GM23338 (cell line): Measurements from ENCODE around the gene GIMAP6. TPM values are rescaled to one million over a fixed set of nuclear protein-coding genes. Genes with fewer than 3 reads are reported as not detected.

Source experiments
- ATAC-seq: fragments of 200-7000 bp; cut with Tn5 transposase; 3 replicates; pipeline ENCODE4 v1.9.1; 2020
- DNase-seq: peaks from one replicate; pipeline ENCODE4 v3.0.0-alpha.2; 2015; ENCODE audit warnings: low spot score
- H2AFZ ChIP-seq: fragments of 200-600 bp; sonication (generic); 2 replicates; pipeline ENCODE4 v1.8.0; 2016; ENCODE audit warnings: antibody characterized with exemption, mild to moderate bottlenecking, moderate library complexity
- H3F3A ChIP-seq: fragments of 200-600 bp; sonication (generic); replicated peaks from 2 replicates; pipeline ENCODE4 v1.8.0; 2017; ENCODE audit warnings: antibody characterized with exemption, mixed run types, low read depth
- H3K27ac ChIP-seq: fragments of 200-600 bp; sonication (generic); 2 replicates; pipeline ENCODE4 v1.6.1; 2016; ENCODE audit warnings: low read depth
- H3K27me3 ChIP-seq: fragments of 200-600 bp; sonication (generic); 2 replicates; pipeline ENCODE4 v1.8.0; 2016; ENCODE audit warnings: mild to moderate bottlenecking, mixed run types, moderate library complexity; ENCODE audit not compliant: insufficient read depth
- H3K36me3 ChIP-seq: fragments of 200-600 bp; sonication (generic); 2 replicates; pipeline ENCODE4 v1.8.0; 2016; ENCODE audit warnings: mild to moderate bottlenecking; ENCODE audit not compliant: insufficient read depth
- H3K4me1 ChIP-seq: fragments of 200-600 bp; sonication (generic); 2 replicates; pipeline ENCODE4 v1.8.0; 2016; ENCODE audit warnings: mild to moderate bottlenecking, moderate library complexity; ENCODE audit not compliant: insufficient read depth
- H3K4me2 ChIP-seq: fragments of 200-600 bp; sonication (generic); 2 replicates; pipeline ENCODE4 v1.7.1; 2017; ENCODE audit warnings: mixed run types
- H3K4me3 ChIP-seq: fragments of 200-600 bp; sonication (generic); 2 replicates; pipeline ENCODE4 v1.6.1; 2016; ENCODE audit warnings: mixed run types
- H3K79me2 ChIP-seq: fragments of 200-600 bp; sonication (generic); replicated peaks from 2 replicates; pipeline ENCODE4 v1.8.0; 2017; ENCODE audit warnings: mild to moderate bottlenecking; ENCODE audit not compliant: insufficient read depth
- H3K9me2 ChIP-seq: fragments of 200-600 bp; sonication (generic); 2 replicates; pipeline ENCODE4 v1.8.0; 2017; ENCODE audit not compliant: insufficient read depth
- H4K20me1 ChIP-seq: fragments of 200-600 bp; sonication (generic); replicated peaks from 2 replicates; pipeline ENCODE4 v1.8.0; 2017; ENCODE audit warnings: mild to moderate bottlenecking; ENCODE audit not compliant: insufficient read depth
- H3K27ac Mint-ChIP-seq: 2 replicates; pipeline ENCODE4 v1.8.0; 2020; ENCODE audit warnings: inconsistent platforms, mild to moderate bottlenecking, moderate library complexity, mixed read lengths
- H3K27me3 Mint-ChIP-seq: 3 replicates; pipeline ENCODE4 v1.8.0; 2022; ENCODE audit warnings: low read depth, mild to moderate bottlenecking, moderate library complexity, mixed read lengths, inconsistent platforms; ENCODE audit not compliant: insufficient read depth, poor library complexity
- H3K36me3 Mint-ChIP-seq: 3 replicates; pipeline ENCODE4 v1.8.0; 2021; ENCODE audit warnings: low read depth, mild to moderate bottlenecking, inconsistent platforms, moderate library complexity, mixed read lengths
- H3K4me1 Mint-ChIP-seq: 3 replicates; pipeline ENCODE4 v1.8.0; 2020; ENCODE audit warnings: mild to moderate bottlenecking, inconsistent platforms, mixed read lengths
- H3K4me3 Mint-ChIP-seq: 3 replicates; pipeline ENCODE4 v1.8.0; 2021; ENCODE audit warnings: moderate library complexity, mild to moderate bottlenecking, inconsistent platforms, mixed read lengths
- H3K9me3 Mint-ChIP-seq: 3 replicates; pipeline ENCODE4 v1.8.0; 2020; ENCODE audit warnings: moderate library complexity, mild to moderate bottlenecking, inconsistent platforms, mixed read lengths
- CREB1 ChIP-seq: fragments of 250-450 bp; sonication (Bioruptor Pico); IDR thresholded peaks from 2 replicates; pipeline ENCODE4 v1.5.0; 2020; ENCODE audit warnings: low read depth, mild to moderate bottlenecking, moderate library complexity
- EZH2 ChIP-seq: fragments of 200-600 bp; sonication (generic); IDR thresholded peaks from one replicate; pipeline ENCODE4 v1.8.0; 2017; ENCODE audit warnings: antibody characterized with exemption, mild to moderate bottlenecking, low read depth; ENCODE audit not compliant: unreplicated experiment
- EZH2phosphoT487 ChIP-seq: fragments of 200-600 bp; sonication (generic); IDR thresholded peaks from one replicate; pipeline ENCODE4 v1.8.1; 2018; ENCODE audit warnings: antibody characterized with exemption; ENCODE audit not compliant: unreplicated experiment
- JUNB ChIP-seq: IDR thresholded peaks from one replicate; pipeline ENCODE4 v1.6.1; 2016; ENCODE audit warnings: antibody characterized with exemption; ENCODE audit not compliant: unreplicated experiment
- NANOG ChIP-seq: IDR thresholded peaks from 2 replicates; pipeline ENCODE4 v1.6.1; 2016; ENCODE audit warnings: antibody characterized with exemption, borderline replicate concordance
- POLR2AphosphoS5 ChIP-seq: IDR thresholded peaks from 2 replicates; pipeline ENCODE4 v1.6.1; 2016; ENCODE audit warnings: antibody characterized with exemption, low read depth
- REST ChIP-seq: IDR thresholded peaks from one replicate; pipeline ENCODE4 v1.6.1; 2018; ENCODE audit warnings: antibody characterized with exemption; ENCODE audit not compliant: unreplicated experiment
- STAT1 ChIP-seq: IDR thresholded peaks from one replicate; pipeline ENCODE4 v1.6.1; 2016; ENCODE audit warnings: antibody characterized with exemption; ENCODE audit not compliant: unreplicated experiment
- ZNF114 ChIP-seq: fragments of 250-450 bp; sonication (Bioruptor Pico); IDR thresholded peaks from 2 replicates; pipeline ENCODE4 v1.5.0; 2020; ENCODE audit warnings: mild to moderate bottlenecking, moderate library complexity
- ZNF331 ChIP-seq: fragments of 250-450 bp; sonication (Bioruptor Pico); IDR thresholded peaks from 2 replicates; pipeline ENCODE4 v1.5.0; 2020; ENCODE audit warnings: low read depth, mild to moderate bottlenecking, moderate library complexity
- ZNF462 ChIP-seq: fragments of 250-450 bp; sonication (Bioruptor Pico); IDR thresholded peaks from 2 replicates; pipeline ENCODE4 v1.5.0; 2020; ENCODE audit warnings: mild to moderate bottlenecking, moderate library complexity
- polyA plus RNA-seq: library from polyadenylated mRNA; unstranded; fragments of >200 nt; fragmentation: Nextera tagmentation; extraction: Ambion mirVana; gene quantifications from 2 replicates; pipeline ENCODE4 v1.2.1, GENCODE V29; 2016
- total RNA-seq: library from RNA; depleted of rRNA; stranded (reverse); fragments of >200 nt; shearing (Covaris generic); gene quantifications from 2 replicates; pipeline ENCODE4 v1.2.3, GENCODE V29; 2014
- TF ChIP-seq, protein P1 (sequence below): IDR thresholded peaks from 2 replicates; pipeline ENCODE4 v1.6.1; 2016; ENCODE audit warnings: antibody characterized with exemption
- TF ChIP-seq, protein P2 (sequence below), 2 experiments: fragments of 200-600 bp in 1 of 2; sonication (generic) in 1 of 2; conservative IDR thresholded peaks; 2 replicates each; pipeline versions ENCODE4 v1.5.1 to v1.6.1; 2016 to 2017; ENCODE audit warnings: antibody characterized with exemption in 2 of 2, low read depth in 2 of 2, mild to moderate bottlenecking in 2 of 2, moderate library complexity in 1 of 2

GIMAP6 gene
- total and polyA plus RNA-seq, 2 experiments from 2014 or later: not detected

DNA sequence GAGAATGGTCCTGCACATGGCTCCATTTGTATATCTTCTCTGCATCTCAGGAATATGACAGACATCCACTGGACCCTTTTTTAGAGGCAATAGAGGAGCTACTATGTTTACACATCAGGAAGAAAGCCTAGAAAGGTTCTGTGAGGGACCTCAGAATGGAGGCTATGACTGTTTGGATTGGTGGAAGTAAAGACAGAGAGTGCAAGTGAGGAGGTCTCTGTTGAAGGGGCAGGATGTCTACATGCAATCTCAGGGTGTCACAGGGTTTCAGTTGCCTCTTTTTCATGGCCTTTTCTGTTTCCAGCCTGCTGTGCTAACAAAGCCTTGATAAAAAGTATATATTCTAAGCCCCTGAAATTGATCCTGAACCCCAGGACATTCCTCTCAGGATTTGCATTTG lies 9.7 kb upstream of the GIMAP6 start:
- Histone ChIP-seq H3K4me1 (no peaks in the 10 kb centered on the region), H3K9me2 (no peaks in the 10 kb centered on the region; the same call in 1 of the 2 replicates), H3K79me2 (no peaks in the 10 kb centered on the region), H3K27me3 (no peaks in the 10 kb centered on the region), H2AFZ (no peak overlapping the region), H3K36me3 (no peaks in the 10 kb centered on the region), H4K20me1 (no peaks in the 10 kb centered on the region), H3K4me2 (no peak overlapping the region), H3K4me3 (no peak overlapping the region), H3F3A (no peaks in the 10 kb centered on the region), H3K27ac (no peak overlapping the region)
- ATAC-seq: no peak
- no peak for DNase-seq
- no peaks in the 10 kb centered on the region for H3K4me1 Mint-ChIP-seq
- no peaks in the 10 kb centered on the region for H3K36me3 Mint-ChIP-seq
- peaks cover 1% of the 10 kb centered on the region for H3K27me3 Mint-ChIP-seq
- H3K27ac Mint-ChIP-seq: no peak overlapping the region
- H3K4me3 Mint-ChIP-seq: no peak overlapping the region
- TF ChIP-seq EZH2phosphoT487 (no peak), JUNB (no peak), EZH2 (no peak), CREB1 (CRISPR knock-in tag) (no peak), ZNF462 (CRISPR knock-in tag) (no peak), REST (no peak), ZNF114 (CRISPR knock-in tag) (no peak), NANOG (no peak), POLR2AphosphoS5 (no peak), STAT1 (no peak), ZNF331 (CRISPR knock-in tag) (no peak)
- TF ChIP-seq, protein P1, sequence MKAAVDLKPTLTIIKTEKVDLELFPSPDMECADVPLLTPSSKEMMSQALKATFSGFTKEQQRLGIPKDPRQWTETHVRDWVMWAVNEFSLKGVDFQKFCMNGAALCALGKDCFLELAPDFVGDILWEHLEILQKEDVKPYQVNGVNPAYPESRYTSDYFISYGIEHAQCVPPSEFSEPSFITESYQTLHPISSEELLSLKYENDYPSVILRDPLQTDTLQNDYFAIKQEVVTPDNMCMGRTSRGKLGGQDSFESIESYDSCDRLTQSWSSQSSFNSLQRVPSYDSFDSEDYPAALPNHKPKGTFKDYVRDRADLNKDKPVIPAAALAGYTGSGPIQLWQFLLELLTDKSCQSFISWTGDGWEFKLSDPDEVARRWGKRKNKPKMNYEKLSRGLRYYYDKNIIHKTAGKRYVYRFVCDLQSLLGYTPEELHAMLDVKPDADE: no peak
- TF ChIP-seq, protein P2, sequence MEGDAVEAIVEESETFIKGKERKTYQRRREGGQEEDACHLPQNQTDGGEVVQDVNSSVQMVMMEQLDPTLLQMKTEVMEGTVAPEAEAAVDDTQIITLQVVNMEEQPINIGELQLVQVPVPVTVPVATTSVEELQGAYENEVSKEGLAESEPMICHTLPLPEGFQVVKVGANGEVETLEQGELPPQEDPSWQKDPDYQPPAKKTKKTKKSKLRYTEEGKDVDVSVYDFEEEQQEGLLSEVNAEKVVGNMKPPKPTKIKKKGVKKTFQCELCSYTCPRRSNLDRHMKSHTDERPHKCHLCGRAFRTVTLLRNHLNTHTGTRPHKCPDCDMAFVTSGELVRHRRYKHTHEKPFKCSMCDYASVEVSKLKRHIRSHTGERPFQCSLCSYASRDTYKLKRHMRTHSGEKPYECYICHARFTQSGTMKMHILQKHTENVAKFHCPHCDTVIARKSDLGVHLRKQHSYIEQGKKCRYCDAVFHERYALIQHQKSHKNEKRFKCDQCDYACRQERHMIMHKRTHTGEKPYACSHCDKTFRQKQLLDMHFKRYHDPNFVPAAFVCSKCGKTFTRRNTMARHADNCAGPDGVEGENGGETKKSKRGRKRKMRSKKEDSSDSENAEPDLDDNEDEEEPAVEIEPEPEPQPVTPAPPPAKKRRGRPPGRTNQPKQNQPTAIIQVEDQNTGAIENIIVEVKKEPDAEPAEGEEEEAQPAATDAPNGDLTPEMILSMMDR (conservative IDR thresholded peaks at IDR 0.05; ENCODE audit: low read depth in 2 of 2): no peak
- H3K9me3 Mint-ChIP-seq: peaks cover 21% of the 10 kb centered on the region
